GM18520 (cell line): ENCODE data around the gene PBXIP1.

Experiments used
- ATAC-seq: cut with Tn5 transposase; IDR thresholded peaks from one replicate; pipeline ENCODE4 v1.9.1; 2021; ENCODE audit not compliant: unreplicated experiment

Gene PBXIP1, protein sequence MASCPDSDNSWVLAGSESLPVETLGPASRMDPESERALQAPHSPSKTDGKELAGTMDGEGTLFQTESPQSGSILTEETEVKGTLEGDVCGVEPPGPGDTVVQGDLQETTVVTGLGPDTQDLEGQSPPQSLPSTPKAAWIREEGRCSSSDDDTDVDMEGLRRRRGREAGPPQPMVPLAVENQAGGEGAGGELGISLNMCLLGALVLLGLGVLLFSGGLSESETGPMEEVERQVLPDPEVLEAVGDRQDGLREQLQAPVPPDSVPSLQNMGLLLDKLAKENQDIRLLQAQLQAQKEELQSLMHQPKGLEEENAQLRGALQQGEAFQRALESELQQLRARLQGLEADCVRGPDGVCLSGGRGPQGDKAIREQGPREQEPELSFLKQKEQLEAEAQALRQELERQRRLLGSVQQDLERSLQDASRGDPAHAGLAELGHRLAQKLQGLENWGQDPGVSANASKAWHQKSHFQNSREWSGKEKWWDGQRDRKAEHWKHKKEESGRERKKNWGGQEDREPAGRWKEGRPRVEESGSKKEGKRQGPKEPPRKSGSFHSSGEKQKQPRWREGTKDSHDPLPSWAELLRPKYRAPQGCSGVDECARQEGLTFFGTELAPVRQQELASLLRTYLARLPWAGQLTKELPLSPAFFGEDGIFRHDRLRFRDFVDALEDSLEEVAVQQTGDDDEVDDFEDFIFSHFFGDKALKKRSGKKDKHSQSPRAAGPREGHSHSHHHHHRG

DNA sequence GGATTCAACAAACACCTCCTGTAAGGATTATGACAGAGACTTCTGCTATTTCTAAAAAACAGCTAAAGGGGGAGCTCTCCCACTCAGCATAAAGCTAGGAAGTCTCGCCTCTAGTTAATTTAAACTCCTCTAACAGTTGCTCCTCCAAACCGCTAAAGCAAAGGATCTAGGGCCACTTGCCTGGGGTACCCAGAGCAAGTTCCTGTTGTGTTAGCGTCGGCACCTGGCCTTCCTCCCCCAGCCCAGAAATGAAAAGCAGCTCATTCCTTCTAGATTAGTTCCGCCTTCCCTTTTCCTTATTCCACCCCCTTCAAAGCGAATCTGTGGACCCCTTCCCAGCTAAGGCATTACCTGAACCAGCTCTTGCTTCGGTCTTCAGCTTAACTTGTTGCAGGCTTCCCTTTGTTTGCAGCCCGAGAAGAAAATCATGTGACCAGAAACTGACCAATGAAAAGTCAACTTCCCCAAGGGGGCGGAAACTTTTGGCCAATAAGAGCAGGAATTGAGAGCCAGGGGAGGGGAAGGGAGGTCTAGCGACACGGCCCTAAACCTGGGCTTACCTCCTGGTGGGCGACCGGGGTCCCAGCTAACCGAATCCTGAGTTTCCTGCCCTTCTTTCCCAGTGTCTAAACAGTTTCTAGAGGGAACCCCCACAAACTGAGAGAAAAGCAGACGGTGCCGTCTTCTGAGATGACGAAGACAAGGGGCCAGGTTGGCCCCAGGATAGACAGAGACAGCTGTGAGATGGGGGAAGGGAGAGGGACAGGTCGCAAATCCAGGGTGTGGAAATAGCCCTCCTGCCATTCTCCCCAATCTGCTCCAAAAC, at the start of gene PBXIP1:
PBXIP1 (minus strand) TSS at position 382 of the 826 bp plus-strand sequence. CDS start 2,378 bp downstream, outside the sequence.
- ATAC-seq, result peak; percentile 53

DNA sequence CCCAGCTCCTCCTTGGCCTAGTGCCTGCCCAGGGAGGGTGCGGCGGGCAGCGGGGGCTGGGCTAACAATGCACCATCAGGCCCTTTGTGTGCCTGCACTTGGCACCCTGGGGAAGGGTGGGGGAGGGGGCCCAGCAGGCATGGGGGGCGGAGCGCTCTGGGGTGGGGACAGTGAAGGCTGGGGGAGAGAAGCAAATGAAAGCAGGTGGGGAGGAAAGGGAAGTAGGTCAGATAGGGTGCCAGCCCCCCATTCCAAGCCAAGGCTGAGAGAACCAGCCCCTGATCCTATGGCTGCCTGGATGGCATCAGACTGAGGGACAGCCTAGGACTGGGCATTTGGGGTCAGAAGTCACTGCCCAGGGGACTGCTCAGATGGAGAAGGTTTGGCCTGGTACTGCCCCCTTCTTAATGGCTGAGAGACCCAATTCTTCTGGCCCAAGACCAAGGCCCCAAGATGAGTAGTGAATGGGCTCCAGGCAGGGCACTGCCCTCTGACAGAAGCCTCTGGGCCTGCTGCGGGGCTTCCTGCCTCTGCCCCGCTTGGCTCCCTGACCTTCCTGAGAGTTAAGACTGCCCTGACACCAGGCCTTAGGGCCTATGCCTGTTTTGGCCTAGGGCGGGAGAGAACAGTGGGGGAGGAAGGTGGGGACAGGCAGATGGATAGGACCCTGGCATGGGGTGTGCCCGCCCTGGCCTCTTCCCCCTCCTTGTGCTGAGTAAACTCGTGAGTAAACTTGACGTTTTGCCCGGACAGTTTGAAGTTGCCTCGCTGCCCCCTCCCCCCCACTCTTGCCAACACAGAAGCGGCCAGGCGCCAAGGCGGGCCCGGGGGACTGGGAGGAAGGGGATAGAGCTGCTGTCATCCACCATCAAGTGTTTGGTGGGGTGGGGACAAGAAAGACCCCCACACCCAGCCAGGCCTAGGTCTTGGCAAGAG, 49.4 kb upstream of the PBXIP1 start:
- no peak for ATAC-seq

DNA sequence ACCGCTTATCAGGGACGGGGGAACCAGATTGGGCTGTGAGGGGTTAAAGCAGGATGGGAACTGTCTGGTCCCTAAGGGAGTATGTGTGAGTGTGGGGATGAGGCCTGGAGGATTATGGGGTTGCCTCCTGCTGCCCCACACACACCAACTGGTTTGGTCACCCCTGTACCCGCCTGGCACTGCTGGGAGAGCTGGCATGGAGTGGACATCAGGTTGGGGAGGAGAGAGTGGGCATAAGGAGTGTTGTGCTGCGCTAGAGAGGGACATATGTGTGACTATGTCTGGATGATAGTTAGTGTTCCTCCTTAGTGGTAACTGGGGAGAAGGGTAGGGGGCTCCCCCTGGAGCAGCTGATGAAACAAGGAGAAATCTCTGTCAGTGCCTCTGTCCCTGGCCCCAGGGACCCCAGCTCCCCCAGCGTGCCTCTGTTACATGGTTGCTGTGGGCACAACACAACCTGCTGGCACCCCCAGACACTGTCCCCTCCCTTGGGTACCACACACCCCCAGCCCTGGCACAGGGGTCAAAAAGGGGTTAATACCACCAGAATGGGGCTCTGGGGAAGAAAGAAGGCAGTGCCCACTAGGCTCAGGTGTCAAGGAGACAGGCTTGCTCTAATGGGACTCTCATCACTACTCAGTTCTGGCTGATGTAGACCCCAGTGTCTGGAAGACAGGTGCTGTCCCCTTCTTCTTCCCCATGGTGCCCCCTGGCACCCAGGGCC, 48.6 kb upstream of the PBXIP1 start:
- no peak for ATAC-seq

DNA sequence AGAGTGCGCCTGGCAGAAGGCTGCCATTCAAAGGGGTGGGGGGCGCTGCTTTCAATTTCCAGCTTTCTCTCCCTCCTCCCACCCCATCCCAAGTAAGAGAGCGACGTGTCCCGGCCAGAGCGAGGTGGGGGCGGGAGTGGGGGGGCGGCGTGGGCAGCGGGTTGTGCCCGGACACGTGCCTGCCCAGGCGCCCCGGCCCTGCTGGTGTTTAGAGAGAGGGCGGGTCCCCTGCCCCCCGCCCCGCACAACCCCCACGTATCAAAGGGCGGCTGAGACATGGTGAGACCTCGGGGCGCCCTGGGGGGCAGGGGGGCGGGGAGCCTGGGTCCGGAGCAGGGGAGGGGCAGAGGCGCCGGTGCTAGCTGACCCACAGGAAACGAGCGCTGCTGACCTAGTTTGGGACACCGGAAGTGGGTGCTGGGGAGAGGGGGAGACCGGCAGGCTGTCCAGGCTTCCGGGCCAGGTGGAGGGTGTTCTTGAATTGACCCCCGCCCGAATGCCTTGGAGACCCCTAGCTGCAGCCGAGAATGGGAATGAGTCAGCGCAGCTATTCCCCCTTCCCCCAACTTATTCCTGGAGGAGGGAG, 48.0 kb upstream of the PBXIP1 start:
- ATAC-seq, result no peak

DNA sequence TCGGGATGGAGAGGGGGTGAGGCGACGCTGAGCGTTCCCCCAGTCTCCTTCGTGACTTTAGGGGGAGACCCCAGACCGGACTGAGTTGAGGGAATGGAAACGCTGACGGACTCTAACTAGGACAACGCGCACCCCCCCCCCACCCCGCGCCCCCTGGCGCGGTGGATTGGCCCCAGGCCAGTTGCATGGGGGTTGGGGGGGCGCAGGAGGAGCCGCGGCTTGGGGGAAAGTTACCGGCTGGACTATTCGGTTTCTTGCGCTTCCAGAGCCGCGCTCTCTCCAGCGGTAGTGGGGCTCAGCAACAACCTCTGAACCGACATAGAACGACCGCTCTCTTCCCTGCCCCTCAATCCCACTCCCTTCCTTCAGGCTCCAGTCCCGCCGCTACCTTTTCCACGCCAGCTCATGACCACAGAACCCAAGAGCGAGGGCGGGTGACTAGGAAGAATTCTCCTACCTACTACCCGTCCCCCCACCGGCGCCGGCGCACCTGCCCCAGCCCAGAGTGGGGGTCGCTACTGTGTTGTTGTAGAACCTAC, 47.4 kb upstream of the PBXIP1 start:
- no peak for ATAC-seq

DNA sequence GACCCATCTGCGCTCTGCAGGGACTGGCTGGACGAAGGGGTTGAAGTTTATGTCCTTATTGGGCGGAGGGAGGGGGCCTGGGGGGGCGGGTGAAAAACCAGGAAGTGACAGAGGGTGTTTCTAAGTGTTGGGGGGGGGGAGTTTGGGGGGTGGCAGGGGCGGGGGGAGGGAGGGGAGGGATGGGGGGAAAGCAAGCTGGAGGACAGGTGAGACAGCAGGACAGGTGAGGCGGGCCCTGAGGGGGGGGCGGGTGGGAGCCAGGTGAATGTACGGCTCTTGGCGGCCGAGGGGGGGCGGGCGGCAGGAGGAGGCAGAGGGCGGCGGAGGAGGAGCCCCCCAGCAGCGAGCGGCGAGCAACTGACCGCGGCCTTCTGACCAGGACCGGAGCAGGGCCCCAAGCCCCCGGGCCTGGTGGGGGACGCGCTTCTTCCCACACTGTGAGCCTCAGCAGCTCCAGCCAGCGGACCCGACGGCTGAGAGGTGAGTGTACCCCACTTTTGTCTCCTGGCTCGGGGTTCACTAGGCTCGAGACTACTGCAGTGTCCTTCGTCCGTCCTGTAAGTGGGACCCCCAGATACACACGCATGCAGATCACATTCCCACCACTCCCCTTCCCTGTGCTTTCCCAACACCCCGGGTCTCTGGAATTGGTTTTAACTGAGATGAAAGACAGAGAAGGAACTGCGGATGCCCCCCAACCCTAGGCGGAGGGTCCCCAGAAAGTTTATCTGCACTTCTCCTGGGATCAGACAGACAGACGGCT, 46.7 kb upstream of the PBXIP1 start, which contains the start of gene ZBTB7B:
ZBTB7B (plus strand) TSS at position 339 of the 763 bp plus-strand sequence. CDS start 11,859 bp downstream, outside the sequence.
- ATAC-seq, result no peak

DNA sequence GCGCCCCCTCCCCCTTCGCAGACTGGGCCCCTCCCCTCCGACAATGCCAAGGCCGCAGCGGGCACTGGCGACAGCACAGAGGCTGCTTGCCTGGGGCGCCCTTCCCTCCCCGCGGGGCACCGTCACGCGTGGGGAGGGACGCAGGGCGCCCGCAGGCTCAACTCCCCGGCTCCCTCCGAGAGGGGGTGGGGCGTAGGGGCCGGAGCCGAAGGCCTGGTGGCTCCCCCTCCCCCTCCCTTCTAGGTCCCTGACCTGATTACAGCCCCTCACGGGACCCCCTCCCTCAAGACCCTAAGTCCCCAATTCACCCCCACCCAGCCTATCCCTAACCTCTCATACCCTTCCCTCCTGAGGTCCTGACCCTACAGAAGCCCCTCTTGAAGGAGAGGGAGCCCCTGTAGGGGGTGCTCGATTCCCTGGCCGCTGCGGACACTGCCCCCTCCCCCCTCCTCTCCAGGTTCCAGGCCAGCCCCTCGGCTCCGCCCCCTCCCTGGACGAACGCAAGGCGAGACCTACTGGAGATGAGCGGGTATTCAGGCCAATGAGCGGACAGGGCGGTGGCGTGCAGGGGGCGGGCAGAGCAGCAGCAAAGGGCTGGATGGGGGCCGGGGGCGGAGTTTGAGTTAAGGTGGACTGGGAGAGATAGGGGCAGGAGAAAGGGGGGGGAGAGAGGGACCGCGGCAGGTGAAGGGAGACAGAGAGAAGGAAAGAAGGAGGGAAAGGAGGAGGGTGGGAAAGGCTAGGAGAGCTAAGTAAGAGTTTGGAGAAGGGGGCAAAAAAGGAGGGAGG, 46.0 kb upstream of the PBXIP1 start:
- peak; percentile 62 for ATAC-seq

DNA sequence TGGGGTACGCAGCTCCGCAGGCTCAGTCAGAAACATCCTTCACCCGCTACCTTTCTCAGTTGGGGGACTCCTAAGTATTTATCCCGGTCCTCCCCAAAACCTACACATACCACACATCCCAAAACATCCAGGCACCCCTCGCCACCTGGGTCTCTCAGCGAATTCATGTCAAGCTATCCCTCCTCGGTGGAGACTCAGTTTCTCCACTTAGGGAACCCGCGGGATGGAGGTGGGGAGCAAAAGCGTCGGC, 45.5 kb upstream of the PBXIP1 start:
- ATAC-seq, result no peak

DNA sequence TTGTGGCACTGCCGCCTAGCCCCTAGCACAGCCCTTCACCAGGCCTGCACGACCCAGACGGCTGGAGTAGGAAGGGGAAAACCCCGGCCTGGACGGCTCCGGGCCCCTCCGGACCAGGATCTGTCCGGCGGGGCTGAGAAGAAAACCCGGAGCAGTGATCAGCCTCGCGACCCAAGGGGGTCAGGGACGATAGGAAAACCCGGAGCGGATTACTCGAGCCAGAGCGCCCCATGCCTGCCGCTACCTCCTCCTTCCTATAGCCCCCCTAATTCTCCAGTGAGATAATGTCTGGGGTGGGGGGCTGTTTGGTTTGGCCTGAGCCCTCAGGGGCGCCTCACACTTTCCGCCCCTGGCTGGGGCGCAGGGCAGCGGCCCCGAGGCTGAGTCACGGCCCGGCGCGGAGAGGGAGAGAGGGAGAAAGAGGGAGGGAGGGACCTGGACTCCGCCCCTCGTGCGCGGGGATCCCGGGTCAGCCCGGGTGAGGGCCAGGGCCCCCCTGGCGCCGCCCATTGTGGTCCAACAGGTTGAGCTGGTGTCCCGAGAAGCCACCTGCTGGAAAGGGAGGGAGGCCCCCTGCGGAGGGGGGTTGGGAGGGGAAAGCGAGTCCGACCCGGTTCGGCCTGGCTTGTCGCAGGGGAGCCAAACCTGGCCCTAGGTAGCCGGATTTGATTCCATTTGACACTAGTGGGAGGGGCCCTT, 45.0 kb upstream of the PBXIP1 start:
- ATAC-seq, result peak; percentile 30

DNA sequence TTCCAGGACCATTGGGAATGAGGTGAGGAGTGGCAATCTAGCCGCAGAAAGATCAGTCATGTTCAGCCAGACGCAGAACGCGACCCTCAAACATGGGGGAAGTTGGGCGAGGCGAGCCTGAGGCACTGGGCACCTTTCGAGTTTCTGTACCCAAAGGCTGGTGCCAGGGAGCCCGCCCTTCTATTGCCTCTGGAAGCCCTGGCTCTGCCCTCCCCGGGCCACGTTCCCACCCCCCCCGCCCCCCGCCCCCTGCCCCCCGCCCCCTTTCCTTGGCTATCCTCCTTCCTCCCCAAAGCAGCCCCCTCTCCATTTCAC, 44.5 kb upstream of the PBXIP1 start:
- ATAC-seq, result no peak

DNA sequence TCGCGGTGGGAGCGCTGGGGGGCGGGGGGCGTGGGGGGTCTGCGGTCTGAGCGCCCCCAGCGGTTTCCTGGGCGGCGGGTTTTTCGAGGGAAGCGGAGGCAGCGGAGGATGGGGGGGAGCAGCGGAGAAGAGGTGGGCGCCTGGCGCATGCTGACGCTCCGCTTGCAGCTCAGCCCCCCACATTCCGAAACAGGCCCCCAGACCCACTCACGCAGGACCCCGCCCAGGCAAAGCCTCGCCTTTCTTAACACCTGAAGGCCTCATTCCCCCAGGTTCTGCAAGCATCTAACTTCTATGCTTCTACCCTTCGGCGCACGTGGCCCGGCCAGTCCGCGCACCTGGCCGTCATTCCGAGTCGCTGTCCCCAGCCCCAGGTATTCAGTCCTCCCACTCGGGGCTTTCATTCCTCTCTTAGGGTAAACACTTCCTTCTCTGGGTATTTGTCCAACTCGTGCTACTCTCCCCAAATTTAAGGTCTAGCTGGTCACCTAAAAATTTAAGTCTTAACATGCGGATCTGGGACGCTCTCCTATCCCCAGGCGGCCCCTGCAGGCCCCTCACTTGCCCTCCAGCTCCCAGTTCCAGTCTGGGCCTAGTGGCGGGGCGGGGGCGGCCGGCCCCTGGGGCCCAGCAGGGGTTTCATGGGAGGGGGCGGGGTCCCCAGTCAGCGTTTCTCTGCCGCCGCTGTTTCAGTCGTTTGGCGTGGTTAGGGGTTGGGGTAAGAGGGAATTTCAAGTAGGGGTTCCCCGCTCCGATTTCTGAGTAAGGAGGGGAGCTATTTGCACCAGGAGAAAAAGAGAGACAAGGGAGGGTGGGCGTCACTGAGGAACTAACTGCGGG, 43.9 kb upstream of the PBXIP1 start:
- ATAC-seq, result no peak

DNA sequence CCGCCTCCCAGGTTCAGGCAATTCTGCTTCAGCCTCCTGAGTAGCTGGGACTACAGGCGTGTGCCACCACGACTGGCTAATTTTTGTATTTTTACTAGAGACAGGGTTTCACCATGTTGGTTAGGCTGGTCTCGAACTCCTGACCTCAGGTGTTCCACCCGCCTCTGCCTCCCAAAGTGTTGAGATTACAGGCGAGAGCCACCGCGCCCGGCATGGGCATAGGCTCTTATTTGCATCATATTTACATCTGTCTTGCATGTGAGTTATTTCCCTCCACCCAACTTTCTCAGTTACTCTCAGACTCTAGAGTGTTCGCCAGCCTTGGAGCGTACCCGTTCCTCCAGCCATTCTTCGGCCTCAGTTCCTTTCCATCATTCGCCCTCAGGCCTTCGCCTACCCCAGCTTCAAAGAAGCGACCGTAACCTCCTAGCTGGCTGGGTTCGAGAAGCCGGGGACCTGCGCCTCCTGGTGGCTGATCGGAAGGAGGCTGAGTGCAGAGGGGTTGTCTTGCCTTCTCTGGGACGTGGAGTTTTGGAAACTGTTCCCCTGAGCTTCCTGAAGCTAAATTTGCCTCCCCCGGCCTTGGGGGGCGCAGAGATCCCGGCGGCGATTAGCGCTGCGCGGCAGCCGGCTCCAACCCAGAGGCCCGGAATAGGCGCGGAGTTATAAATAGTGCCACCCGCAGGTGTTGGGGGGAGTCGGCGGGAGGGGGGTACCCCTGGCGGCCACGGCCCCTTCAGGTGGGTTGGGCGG, 43.1 kb upstream of the PBXIP1 start:
- ATAC-seq, result no peak

DNA sequence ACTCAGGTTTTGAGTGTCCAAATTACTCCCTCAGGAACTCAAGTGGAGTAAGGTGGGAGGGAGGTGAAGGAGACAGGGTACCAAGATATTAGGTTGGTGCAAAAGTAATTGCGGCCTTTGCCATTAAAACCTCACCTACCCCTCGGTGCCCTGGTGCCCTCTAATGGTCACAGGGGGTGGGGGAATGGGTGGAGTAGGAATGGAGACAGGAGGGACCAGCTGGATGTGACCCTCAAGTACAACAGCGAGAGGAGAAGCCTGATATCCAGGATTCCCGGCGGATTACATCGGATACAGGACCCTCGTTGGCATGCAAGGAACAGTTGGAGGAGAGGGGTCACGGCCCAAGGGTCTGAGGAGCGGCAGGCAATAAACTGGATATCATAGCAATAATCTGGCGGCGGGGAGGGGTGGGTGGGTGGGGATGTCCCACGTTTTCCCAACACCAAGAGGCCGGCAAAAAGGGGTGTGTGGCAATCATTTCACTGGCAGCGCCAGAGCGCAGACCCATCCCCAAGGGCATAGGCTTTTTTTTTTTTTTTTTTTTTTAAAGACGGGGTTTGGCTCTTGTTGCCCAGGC, 42.4 kb upstream of the PBXIP1 start:
- ATAC-seq, result no peak

DNA sequence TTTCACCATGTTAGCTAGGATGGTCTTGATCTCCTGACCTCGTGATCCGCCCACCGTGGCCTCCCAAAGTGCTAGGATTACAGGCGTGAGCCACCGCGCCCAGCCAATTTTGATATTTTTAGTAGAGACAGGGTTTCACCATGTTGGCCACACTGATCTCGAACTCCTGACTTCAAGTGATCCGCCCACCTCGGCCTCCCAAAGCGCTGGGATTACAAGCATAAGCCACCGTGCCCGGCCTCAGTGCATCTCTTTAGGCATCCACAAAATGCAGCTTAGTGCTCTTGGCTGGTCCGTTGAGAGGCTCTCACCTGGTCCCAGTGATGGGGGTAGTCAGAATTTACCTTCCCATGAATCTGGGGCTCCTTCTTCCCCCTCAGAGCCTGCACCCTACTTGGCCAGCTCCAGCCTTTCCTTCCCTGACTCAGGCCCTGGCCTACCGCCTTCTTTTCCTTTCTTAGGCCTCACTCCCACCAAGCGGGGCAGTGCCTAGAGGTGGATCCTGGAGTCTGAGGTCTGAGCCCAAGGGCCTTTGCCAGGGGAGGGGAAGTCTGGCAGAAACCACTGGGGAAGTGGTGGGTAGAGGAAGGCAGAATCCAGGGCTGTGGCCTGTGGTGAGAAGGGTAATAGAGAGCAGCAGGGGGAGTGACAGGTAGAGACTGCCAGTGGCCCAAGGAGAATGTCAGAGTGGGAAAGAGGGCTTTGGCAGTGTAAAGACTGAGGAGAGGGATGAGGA, 41.2 kb upstream of the PBXIP1 start:
- no peak for ATAC-seq
